Esophagus squamous epithelium (tissue), 4 donors: ENCODE results near the gene DOCK1.

ENCODE experiments used
- POLR2A ChIP-seq, 4 donors: fragments of 450-650 bp; IDR thresholded peaks; one replicate each; pipeline ENCODE4 v1.6.1; 2017; ENCODE audit warnings: antibody characterized with exemption in 4 of 4, mild to moderate bottlenecking in 4 of 4, moderate library complexity in 3 of 4
- TF ChIP-seq, protein P1 (sequence below), 6 experiments: fragments of 450-650 bp in 4 of 6; fragments of 200-600 bp in 2 of 6; sonication (generic) in 2 of 6; IDR thresholded peaks; one replicate each; pipeline ENCODE4 v1.5.1; 2016 to 2019; ENCODE audit warnings: antibody characterized with exemption in 6 of 6, mild to moderate bottlenecking in 4 of 6, moderate library complexity in 4 of 6

DNA sequence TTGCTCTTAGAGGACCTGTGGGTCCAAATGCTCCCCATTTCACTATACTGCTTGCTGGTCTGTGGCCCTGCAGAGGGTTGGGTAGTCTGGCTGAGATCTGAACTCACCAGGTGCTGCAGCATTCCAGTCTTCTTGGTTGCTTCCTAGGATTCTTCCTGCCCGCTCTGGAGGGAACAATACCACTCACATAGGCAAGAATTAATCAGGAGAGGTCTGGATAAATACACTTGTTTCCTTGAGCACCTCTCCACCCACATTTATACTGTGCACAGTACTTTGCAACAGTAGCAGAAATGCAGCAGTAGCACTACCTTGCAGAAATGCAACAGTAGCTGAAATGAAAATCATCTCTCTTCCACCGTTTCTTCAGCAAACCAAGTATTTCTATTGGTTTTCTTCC, 165.9 kb downstream of the DOCK1 start:
- TF ChIP-seq, protein P1, sequence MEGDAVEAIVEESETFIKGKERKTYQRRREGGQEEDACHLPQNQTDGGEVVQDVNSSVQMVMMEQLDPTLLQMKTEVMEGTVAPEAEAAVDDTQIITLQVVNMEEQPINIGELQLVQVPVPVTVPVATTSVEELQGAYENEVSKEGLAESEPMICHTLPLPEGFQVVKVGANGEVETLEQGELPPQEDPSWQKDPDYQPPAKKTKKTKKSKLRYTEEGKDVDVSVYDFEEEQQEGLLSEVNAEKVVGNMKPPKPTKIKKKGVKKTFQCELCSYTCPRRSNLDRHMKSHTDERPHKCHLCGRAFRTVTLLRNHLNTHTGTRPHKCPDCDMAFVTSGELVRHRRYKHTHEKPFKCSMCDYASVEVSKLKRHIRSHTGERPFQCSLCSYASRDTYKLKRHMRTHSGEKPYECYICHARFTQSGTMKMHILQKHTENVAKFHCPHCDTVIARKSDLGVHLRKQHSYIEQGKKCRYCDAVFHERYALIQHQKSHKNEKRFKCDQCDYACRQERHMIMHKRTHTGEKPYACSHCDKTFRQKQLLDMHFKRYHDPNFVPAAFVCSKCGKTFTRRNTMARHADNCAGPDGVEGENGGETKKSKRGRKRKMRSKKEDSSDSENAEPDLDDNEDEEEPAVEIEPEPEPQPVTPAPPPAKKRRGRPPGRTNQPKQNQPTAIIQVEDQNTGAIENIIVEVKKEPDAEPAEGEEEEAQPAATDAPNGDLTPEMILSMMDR (IDR thresholded peaks at IDR 0.05), result no peak
- no peak for TF ChIP-seq POLR2A (IDR thresholded peaks at IDR 0.05)
